HG02642 (cell line): ENCODE data around the gene SPATA19.

ENCODE experiments used
- ATAC-seq: cut with Tn5 transposase; IDR thresholded peaks from one replicate; pipeline ENCODE4 v1.9.1; 2021; ENCODE audit warnings: mild to moderate bottlenecking; ENCODE audit not compliant: unreplicated experiment, poor library complexity

Gene SPATA19

DNA sequence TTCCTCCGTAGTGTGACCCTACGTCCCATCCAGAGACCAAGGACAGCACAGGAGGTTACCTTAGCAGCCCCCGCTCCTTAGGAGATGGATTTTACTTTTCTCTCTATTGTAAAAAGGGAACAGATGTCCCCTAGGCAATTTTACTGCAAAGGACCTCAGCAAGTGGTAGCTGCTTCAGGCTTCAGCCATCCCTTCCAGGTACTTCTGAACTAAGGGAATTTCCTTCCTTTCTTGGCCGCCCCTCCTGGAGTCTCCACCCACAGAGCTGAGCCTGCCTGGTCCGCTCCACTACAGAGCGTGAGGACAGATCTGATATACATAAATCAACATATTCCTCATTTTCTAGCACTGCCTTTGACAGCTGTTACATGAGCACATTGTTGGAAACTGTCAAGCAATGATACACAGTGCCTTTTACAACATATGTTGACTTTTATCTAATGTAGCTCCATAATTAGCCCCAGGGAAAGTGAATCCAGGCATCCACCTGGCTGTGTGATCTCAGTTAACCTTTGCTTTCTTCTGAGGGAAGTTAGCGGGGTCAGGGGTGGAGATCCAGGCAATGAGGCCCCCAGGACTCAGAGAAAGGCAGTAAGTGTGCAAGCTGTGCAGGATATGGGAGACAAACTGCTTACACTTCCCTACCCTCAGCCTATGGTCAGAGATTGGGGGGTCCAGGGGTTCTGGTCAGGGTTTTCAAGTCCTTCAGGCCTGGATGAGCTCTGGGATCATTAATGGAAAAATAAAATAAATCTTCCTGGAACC lies 51.9 kb downstream of the SPATA19 start:
- no peak for ATAC-seq

DNA sequence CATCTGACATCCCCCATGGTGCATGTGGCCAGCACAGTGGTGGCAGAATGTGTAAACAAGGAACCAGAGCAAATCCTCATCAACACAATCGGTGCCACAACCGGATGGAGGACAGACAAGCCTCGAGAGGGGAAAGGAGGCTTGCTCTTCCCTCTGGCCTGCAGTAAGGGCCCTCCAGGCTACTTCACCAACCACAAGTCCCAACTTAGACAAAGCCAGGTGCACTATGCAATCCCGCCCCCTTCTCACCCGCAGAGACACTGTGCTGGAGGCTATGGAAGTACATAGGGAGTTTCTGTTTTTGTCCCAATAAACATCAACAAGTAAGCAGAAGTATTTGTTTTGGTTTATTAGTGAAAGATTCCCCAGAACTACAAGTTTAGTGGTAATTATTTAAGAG lies 54.3 kb downstream of the SPATA19 start:
- no peak for ATAC-seq
